ENCODE measurements around the gene GNL1. TPM values are rescaled to one million over a fixed set of nuclear protein-coding genes. Genes with fewer than 3 reads are reported as not detected.
A peak's percentile ranks its signal among the peaks of the same experiment; 100 is the strongest.

GNL1 gene
- total and polyA plus RNA-seq, 4 donors: 10.1 to 18.2 (median 13.2) TPM

GRCh38 chr6:30491991-30492952 lies 64.0 kb downstream of the GNL1 start (continued):
- TF ChIP-seq REST (IDR thresholded peaks at IDR 0.05): no peak

Small RNA genes lying within 50 kb of the gene (small RNA-seq; reads per million reads assigned to genes)
- 1.4 reads per million, percentile 83 among the genes with 10 or more reads in this experiment for gene MIR877

Other genes starting within 250 kb of the GNL1 start
- gene TRIM39, start 229.6 kb downstream of the GNL1 start, total RNA-seq: 10 to 100 TPM in 1 of 2 donors, 1 to 10 TPM in 1; 3.5 to 11.0 TPM
- gene TRIM39, start 229.6 kb downstream of the GNL1 start, polyA plus RNA-seq: 1 to 10 TPM; 2.7 to 5.4 TPM
- 10 to 100 TPM in 1 of 2 donors, 1 to 10 TPM in 1; 9.3 to 19.8 TPM for gene RPP21, start 211.3 kb downstream of the GNL1 start, total RNA-seq
- gene RPP21, start 211.3 kb downstream of the GNL1 start, polyA plus RNA-seq: 10 to 100 TPM; 22.2 to 32.9 TPM
- 100 to 1,000 TPM; 133 to 236 TPM for gene HLA-E, start 67.0 kb downstream of the GNL1 start, total RNA-seq
- 100 to 1,000 TPM; 177 to 258 TPM for gene HLA-E, start 67.0 kb downstream of the GNL1 start, polyA plus RNA-seq
- gene PRR3, start 806 bp upstream of the GNL1 start, total RNA-seq: 1 to 10 TPM; 2.1 to 2.3 TPM
- gene PRR3, start 806 bp upstream of the GNL1 start, polyA plus RNA-seq: 1 to 10 TPM; 2.5 to 3.2 TPM
- gene ABCF1, start 15.0 kb upstream of the GNL1 start, total RNA-seq: 10 to 100 TPM; 20.4 to 33.9 TPM
- gene ABCF1, start 15.0 kb upstream of the GNL1 start, polyA plus RNA-seq: 10 to 100 TPM; 25.0 to 27.2 TPM
- gene PPP1R10, start 60.8 kb upstream of the GNL1 start, total RNA-seq: 10 to 100 TPM; 11.1 to 21.1 TPM
- gene PPP1R10, start 60.8 kb upstream of the GNL1 start, polyA plus RNA-seq: 10 to 100 TPM; 14.1 to 14.2 TPM
- gene MRPS18B, start 61.4 kb upstream of the GNL1 start, total RNA-seq: 10 to 100 TPM; 50.5 to 58.6 TPM
- 10 to 100 TPM; 80.2 to 81.9 TPM for gene MRPS18B, start 61.4 kb upstream of the GNL1 start, polyA plus RNA-seq
- gene ATAT1, start 70.4 kb upstream of the GNL1 start, total RNA-seq: 1 to 10 TPM; 2.1 to 3.3 TPM
- gene ATAT1, start 70.4 kb upstream of the GNL1 start, polyA plus RNA-seq: 1 to 10 TPM; 2.6 to 5.4 TPM
- gene C6orf136, start 90.6 kb upstream of the GNL1 start, total RNA-seq: 1 to 10 TPM; 2.0 to 8.9 TPM
- 10 to 100 TPM; 10.8 to 12.0 TPM for gene C6orf136, start 90.6 kb upstream of the GNL1 start, polyA plus RNA-seq
- gene DHX16, start 116.5 kb upstream of the GNL1 start, total RNA-seq: 10 to 100 TPM; 20.6 to 23.9 TPM
- 10 to 100 TPM; 10.1 to 14.2 TPM for gene DHX16, start 116.5 kb upstream of the GNL1 start, polyA plus RNA-seq
- gene PPP1R18, start 130.2 kb upstream of the GNL1 start, total RNA-seq: 10 to 100 TPM; 11.4 to 11.5 TPM
- 10 to 100 TPM in 1 of 2 donors, 1 to 10 TPM in 1; 7.4 to 17.4 TPM for gene PPP1R18, start 130.2 kb upstream of the GNL1 start, polyA plus RNA-seq
- 1 to 10 TPM in 1 of 2 donors, under 1 TPM in 1; 0.59 to 2.3 TPM for gene NRM, start 134.5 kb upstream of the GNL1 start, total RNA-seq
- 1 to 10 TPM; 2.4 to 3.3 TPM for gene NRM, start 134.5 kb upstream of the GNL1 start, polyA plus RNA-seq
- 10 to 100 TPM in 1 of 2 donors, 1 to 10 TPM in 1; 9.0 to 15.5 TPM for gene MDC1, start 160.8 kb upstream of the GNL1 start, total RNA-seq
- 1 to 10 TPM; 5.9 to 7.7 TPM for gene MDC1, start 160.8 kb upstream of the GNL1 start, polyA plus RNA-seq
- 100 to 1,000 TPM; 197 to 533 TPM for gene TUBB, start 163.9 kb upstream of the GNL1 start, total RNA-seq
- gene TUBB, start 163.9 kb upstream of the GNL1 start, polyA plus RNA-seq: 100 to 1,000 TPM; 115 to 224 TPM
- gene FLOT1, start 186.2 kb upstream of the GNL1 start, total RNA-seq: 10 to 100 TPM; 38.6 to 60.5 TPM
- 10 to 100 TPM; 58.4 to 99.8 TPM for gene FLOT1, start 186.2 kb upstream of the GNL1 start, polyA plus RNA-seq
- 1 to 10 TPM; 1.3 to 6.5 TPM for gene IER3, start 188.1 kb upstream of the GNL1 start, total RNA-seq
- gene IER3, start 188.1 kb upstream of the GNL1 start, polyA plus RNA-seq: 1 to 10 TPM; 6.9 to 8.1 TPM